ENCODE measurements around the gene AAGAB.

Gene AAGAB

DNA sequence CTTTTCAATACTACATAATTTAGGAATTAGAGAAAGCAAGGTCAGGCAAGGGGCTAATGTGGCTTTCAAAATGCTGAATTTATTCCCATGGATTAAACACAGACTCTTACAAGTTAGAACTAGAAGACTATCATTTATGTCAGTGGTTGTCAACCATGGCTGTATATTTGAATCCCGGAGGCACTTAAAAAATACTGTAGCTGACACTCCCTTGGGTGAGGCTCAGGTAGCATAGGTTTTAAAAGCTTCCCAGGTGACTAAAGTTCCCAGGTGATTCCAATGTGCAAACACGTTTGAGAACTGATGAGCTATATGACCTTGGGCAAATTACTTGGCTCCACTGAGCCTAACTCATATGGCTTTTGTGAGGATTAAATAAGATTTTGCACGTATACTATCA, 29.6 kb downstream of the AAGAB start:
- TF ChIP-seq, protein P1, sequence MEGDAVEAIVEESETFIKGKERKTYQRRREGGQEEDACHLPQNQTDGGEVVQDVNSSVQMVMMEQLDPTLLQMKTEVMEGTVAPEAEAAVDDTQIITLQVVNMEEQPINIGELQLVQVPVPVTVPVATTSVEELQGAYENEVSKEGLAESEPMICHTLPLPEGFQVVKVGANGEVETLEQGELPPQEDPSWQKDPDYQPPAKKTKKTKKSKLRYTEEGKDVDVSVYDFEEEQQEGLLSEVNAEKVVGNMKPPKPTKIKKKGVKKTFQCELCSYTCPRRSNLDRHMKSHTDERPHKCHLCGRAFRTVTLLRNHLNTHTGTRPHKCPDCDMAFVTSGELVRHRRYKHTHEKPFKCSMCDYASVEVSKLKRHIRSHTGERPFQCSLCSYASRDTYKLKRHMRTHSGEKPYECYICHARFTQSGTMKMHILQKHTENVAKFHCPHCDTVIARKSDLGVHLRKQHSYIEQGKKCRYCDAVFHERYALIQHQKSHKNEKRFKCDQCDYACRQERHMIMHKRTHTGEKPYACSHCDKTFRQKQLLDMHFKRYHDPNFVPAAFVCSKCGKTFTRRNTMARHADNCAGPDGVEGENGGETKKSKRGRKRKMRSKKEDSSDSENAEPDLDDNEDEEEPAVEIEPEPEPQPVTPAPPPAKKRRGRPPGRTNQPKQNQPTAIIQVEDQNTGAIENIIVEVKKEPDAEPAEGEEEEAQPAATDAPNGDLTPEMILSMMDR (IDR thresholded peaks at IDR 0.05; ENCODE audit: control insufficient read depth, extremely low read depth, insufficient read depth): no peak
- H3K4me3 ChIP-seq (ENCODE audit: low read depth, low read length): no peak overlapping the region
- no peak for DNase-seq (ENCODE audit: low read depth)

DNA sequence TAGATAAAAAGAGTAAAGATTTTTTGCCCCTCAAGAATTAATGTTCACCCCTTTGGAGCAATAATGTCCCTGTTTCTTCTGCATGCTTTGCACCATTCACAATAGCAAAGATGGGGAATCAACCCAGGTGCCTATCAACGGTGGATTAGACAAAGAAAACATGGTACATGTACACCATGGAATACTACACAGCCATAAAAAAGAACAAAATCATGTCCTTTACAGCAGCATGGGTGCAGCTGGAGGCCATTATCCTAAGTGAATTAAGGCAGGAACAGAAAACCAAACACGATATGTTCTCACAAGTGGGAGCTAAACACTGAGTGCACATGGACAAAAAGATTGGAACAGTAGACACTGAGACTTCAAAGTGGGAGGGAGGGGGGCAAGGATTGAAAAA, 35.2 kb downstream of the AAGAB start:
- TF ChIP-seq, protein P1 (IDR thresholded peaks at IDR 0.05; ENCODE audit: control insufficient read depth, extremely low read depth, insufficient read depth): no peak
- H3K4me3 ChIP-seq (ENCODE audit: low read depth, low read length): no peak overlapping the region
- no peak for DNase-seq (ENCODE audit: low read depth)

DNA sequence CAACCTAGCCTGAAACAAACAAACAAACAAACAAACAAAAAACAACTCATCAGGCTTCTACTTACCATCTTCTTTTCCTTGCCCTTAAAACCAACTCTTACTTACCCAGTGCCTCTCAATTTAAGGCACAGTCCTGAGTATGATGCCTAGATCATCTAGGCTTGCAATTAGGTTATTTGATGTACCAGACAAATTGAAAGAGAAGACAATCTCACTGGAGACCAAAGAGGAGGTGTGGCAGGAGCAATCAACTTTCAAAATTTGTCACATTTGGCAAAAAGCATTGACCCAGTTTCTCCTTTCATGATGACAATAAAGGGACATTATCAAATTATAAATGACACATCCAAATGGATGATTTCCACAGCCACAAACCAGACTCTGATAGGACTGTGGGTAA, 36.0 kb downstream of the AAGAB start:
- H3K4me3 ChIP-seq (ENCODE audit: low read depth, low read length): no peak overlapping the region
- DNase-seq (ENCODE audit: low read depth): no peak
- TF ChIP-seq, protein P1 (IDR thresholded peaks at IDR 0.05; ENCODE audit: control insufficient read depth, extremely low read depth, insufficient read depth): no peak

DNA sequence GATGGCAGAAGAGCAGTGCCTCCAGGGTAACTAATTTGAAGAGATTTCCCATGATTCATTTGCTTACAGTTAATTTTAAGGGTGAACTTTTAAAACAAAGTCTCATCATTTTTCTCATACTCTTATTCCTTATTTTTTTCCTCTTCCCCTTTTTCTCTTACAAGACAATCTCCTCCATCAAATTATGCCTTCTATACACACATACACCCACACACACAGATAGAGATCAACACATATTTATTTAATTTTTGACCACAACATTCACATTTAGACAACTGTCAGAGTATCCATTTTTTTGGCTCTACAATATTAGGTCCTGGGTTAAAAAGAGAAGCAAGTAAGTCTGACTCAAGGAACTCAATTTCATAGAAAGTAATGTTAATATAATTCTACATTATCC, 37.6 kb downstream of the AAGAB start:
- no peak overlapping the region for H3K4me3 ChIP-seq (ENCODE audit: low read depth, low read length)
- DNase-seq (ENCODE audit: low read depth): no peak
- TF ChIP-seq, protein P1 (IDR thresholded peaks at IDR 0.05; ENCODE audit: control insufficient read depth, extremely low read depth, insufficient read depth): no peak

DNA sequence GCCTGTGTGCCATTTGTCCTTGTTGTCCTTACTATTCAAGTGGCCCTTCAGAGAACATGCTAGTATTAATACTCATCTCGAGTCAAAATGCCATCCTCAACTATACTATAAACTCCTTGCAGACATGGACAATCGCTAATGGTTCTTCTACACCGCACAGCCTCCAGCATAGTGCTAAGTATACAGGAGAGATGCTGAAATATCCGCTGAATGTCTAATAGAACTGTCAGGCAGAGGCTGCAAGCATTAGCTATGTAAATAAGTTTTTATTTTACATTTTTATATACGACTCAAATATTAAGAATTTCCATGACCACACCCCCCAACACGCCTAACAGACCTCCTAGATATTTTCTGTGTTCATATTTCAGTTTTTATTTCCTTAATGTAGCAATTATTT, 39.4 kb downstream of the AAGAB start:
- DNase-seq (ENCODE audit: low read depth): no peak
- H3K4me3 ChIP-seq (ENCODE audit: low read depth, low read length): no peak overlapping the region
- TF ChIP-seq, protein P1 (IDR thresholded peaks at IDR 0.05; ENCODE audit: control insufficient read depth, extremely low read depth, insufficient read depth): no peak

DNA sequence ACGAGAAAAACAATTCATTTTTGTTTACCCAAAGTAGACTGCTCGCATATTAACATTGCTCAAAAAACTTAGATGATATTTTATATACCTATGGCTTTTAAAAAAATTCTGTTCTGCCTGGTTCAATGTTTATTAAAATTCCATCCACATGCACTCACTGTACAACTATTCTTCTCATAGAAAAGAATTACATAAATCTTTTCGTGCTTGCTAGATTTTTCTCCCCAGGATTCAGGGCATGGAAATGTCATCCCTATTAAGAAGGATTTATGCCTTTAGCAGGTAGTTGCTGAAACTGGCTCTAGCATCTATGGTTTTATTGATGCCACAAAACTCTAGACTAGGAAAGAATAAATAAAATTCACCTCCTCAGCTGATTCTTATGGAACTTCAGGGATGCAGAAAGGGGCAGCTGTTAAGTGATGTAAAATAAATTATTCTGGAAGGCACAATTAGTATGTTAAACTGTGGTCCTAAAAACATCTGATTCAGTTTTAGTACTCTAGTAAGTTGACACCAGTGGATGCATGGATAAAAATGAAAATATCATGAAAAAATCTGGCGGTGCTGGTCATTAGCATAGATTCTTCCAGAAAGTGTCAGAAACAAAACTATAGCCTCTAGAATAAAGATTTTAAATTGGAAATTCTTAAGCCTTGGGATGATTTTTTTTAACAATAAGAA, 41.6 kb downstream of the AAGAB start:
- no peak for DNase-seq (ENCODE audit: low read depth)
- no peak overlapping the region for H3K4me3 ChIP-seq (ENCODE audit: low read depth, low read length)
- TF ChIP-seq, protein P1 (IDR thresholded peaks at IDR 0.05; ENCODE audit: control insufficient read depth, extremely low read depth, insufficient read depth): no peak

DNA sequence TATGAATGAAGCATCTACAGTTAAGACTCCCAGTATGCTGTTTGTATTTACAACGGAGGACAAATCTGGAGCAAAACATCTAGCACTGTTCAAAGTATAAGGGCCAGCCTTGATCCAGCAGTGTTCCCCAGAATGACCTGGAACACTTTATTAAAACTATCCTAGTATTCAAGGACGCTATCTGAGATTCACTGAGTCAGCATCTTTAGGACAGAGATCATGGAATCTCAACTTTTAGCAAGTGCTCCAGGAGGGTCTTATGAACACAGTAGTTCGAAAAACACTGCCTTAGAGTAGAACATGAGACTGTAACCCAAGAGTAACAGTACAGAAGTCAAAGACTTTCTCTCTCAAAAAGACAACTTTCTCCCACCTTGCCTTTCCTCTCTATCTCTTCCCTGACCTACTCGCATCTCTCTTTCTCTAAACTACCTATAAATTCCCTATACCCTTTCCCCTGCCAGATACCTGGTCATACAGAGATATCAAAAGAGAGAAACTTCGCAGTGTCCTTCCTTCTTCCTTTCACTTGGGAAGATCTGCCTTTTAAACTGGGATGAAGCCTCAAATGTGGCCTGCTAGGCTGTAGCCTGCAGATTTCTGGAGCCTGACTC, 43.8 kb downstream of the AAGAB start:
- DNase-seq (ENCODE audit: low read depth): no peak
- TF ChIP-seq, protein P1 (IDR thresholded peaks at IDR 0.05; ENCODE audit: control insufficient read depth, extremely low read depth, insufficient read depth): no peak
- H3K4me3 ChIP-seq (ENCODE audit: low read depth, low read length): no peak overlapping the region
